Measurements from ENCODE around the gene NES.

NES gene

DNA sequence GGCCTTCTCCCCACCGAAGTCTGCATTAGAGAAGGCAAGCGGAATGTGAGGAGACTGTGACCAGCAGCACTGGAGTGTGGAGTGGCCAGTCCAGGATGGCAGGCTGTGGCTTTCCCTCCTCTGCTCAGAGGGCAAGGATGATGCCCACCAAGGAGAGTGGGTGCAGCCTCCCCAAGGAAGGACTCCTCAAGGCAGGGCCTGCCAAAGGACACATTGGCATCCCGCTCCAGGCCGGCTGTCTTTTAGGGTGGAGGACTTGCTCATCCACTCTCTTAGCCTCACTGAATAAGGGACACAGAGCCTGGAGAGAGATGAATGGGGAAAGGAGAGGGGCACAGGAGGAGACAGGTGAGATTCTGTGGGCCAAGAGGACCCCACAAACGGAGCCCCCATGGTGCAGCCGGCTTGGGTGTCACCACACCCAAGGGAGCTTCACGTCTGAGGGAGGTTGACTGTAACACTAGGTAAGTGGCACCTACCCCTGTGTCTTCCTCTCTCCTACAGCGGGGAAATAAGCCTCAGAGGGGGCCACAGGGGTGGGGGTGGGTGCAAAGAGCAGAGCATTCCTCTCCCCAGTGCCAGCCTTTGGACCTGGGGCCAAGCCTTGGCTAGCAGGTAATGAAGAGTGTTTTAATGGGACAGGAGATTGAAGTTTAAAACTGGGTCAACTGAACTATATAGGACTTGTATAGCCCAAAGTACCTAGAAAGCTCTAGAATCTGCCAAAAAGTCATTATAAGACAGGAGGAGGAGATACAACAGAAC, 4.2 kb upstream of the NES start:
- no peak for DNase-seq

GRCh38 chr1:156680056-156680455, 2.8 kb upstream of the NES start:
- no peak for DNase-seq

- peak in 38 of 51 donors; percentile 14 to 75 (median 46) for DNase-seq
These were observed 699 bp upstream of the NES start for GRCh38 chr1:156677616-156678596.

DNA sequence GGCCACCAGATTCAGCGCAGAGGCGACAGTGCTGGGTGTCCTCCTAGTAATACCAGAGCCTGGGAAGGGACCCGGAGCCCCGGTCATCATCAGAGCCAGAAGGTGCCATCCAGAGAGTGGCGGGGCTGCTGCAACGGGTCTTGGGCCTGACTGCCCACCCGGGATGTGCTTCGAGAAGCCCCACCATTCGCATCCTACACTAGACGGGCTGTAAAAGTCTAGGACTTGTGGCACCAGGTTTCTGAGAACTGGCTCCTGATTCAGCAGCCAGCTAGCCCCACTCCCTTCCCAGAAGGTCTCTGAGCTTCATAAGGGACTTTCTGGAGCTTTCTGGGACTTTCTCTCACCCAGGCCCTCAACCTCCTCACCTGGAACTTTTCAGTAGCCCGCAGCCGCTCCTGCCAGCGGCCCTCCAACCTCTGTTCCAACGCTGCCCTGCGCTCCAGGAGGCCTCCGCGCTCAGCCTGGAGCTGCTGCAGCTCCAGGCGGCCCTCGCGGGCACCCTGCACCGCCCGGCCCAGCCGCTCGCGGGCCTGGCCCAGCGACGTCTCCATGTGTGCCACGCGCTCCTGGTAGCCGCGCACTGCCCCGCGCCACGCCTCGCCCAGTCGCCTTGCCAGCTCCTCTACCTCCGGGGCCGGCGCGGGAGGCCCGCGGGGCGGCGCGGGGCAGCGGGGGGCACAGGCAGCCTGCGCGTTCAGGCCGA, 940 bp downstream of the NES start:
- peak in 1 of 51 donors; percentile 20 for DNase-seq

- peak in 2 of 51 donors; percentile 12 to 31 for DNase-seq
These were observed 1.7 kb downstream of the NES start for GRCh38 chr1:156675210-156676113.

DNA sequence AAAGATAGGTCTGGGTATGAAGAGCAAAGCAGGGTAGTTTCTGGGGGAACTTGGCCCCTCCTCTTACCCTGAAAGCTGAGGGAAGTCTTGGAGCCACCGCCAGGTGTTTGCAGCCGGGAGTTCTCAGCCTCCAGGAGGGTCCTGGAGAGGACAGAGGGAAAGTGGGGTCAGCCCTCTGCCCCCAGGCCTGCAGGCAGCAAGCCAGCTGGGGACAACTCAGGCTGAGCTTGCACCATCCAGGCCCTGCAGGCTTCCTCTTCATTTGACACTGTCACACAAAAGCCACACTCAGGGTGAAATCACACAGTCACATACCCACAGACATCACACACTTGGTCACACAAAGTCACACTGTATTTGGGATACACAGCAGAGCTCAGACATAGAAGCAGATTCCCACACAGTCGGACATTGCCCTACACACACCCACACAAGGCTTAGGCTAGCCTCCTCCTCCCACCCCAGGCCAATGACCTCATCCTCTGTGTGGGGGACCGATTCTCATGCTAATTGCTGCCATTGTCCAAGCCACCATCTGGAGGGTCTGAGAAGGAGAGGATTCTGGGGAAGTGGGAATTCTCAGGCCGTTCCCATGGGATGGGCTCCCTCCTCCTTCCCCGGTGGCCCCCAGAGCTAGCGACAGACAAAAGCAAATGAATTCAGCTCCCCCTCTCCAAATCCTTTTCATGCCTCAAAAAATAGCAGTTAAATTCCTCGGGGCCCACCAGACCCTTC, 3.7 kb downstream of the NES start:
- DNase-seq = peak in 19 of 51 donors; percentile 16 to 63 (median 31)

DNA sequence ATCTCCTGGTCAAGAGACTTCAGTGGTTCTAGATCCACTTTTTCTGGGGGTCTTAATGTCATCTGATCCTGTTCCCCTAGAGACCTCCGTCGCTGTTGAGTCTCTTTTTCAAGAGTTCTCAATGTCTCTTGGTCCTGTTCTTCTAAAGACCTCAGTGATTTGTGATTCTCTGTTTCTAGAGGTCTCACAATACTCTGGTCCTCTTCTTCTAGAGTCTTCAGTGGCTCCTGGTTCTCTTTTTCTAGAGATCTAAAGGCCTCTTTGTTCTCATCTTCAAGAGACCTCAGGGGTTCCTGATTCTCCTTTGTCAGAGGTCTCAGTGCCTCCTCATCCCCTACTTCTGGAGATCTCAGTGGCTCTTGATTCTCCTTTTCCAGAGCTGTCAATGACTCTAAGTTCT, 5.4 kb downstream of the NES start:
- DNase-seq = no peak

DNA sequence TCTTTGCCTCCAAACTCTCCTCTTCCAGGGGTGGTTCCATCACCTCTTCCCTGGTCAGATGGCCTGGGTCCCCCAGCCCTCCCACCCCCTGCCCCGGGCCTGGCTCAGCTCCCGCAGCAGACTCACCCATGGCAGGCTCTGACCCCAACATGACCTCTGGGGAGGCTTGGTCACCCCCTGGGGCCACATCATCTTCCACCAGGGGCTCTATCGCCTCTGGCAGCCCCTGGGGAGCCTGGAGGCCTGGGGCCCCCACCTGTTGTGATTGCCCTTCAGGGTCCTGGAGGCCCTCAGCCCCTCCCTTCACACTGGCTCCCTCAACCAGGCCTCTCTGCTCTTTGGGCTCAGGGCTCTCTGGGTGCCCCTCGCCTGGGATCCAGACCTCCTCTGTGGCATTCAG, 6.4 kb downstream of the NES start:
- no peak for DNase-seq

- no peak for DNase-seq
These were observed 6.8 kb downstream of the NES start for GRCh38 chr1:156670359-156670758.

DNA sequence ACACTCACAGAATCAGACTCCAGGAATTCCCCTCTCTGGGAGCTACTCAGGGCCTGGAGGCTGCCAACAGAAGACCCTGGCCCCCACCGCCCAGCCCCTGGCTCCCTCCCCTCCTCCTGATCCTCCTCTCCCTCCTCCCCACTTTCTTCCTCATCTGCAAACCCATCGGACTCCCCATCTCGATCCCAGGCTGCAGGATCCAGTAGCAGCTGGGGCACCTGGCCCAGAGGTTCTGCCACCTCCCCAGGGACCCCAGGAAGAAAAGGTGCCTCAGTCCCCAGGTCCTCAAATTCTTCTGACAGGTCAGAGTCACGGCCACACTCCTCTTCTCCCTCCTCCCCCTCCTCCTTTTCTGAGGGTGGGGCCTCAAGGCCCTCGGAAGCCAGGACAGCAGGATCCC, 7.4 kb downstream of the NES start:
- no peak for DNase-seq

GRCh38 chr1:156668801-156669637, 8.2 kb downstream of the NES start:
- DNase-seq = no peak

GRCh38 chr1:156667968-156668709, 9.1 kb downstream of the NES start:
- DNase-seq = no peak

DNA sequence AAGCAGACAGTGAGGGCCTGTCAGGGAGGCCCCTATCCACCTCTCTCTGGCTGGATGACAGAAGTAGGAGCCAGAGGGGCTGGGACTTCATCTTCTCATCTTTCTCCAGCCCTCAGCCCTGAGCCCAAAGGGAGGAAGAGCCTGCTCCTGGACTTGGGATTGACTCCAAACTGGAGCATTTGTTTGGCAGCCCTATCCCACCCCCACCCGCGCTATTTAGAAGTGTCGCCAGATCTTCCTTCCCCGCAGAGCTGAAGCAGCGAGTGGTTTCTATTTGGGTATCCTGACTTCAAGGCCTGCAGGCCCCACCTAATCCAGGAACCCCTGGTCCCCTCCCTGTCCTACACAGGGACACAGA, 9.6 kb downstream of the NES start:
- peak in 1 of 51 donors; percentile 35 for DNase-seq

DNA sequence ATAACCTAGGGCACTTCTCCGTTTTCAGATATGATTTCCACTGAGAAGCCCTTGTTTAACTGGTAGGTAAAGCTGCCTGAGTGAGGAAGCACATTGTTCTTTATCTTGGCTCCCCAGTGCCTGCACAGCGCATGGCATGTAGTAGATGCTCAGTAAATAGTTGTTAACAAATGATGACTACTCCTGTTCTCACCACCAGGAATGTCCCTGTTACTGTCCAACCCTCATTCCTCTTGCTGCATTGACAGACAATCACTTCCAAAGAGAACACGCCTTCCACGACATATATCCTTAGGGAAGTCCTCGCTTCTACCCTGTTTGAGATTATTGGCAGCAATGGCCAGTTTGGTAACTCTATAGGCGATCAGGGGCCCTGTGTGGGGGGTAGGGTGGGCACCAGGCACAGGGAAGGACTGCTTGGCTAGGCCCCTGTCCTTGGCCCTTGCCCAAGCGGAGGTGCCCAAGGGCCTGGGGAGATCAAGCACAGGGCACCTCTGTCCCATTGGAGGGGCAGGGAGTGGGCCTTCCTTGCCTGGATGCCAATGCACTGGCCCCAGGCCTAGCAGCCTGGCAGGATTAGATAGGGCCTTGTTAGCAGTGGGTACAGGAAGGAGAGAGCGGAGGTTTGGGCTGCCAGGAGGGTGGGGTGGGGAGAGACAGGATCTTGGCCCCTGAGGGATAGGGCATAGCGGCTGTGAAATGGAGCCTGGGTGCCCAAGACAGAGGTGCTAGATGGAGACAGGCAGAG, 10.2 kb downstream of the NES start:
- DNase-seq = no peak

- DNase-seq = no peak
These were observed 11.7 kb downstream of the NES start for GRCh38 chr1:156665539-156665938.

GRCh38 chr1:156664767-156665411, 12.3 kb downstream of the NES start:
- peak in 21 of 51 donors; percentile 17 to 57 (median 32) for DNase-seq
